Measurements from ENCODE around the gene CDH23. TPM values are rescaled to one million over a fixed set of nuclear protein-coding genes. Genes with fewer than 3 reads are reported as not detected.

Gene CDH23
- total RNA-seq, 4 donors from 2014 or later: 14.4 to 29.6 (median 19.7) TPM

DNA sequence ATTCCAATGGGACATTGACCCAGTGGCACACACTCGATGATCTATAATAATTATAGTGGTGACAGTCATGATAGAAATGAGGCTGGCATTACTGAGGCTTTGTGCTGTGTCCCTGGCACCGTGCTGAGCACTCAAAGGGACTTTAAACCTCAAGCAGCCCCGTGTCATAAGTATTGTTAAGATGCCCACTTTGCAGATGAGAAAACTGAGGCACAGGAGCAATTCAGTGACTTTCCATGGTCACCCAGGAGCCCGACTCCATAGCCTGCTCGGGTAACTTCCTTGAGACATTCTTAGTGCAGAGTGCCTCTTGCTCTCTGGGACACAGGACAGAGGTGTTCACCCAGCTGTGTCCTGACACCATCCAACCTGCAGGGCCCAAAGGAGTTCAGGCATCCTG lies 170.3 kb downstream of the CDH23 start:
- H3K36me3 ChIP-seq: peaks cover 0 to 5% (median 2%) of the 10 kb centered on the region in 4 donors
- TF ChIP-seq POLR2A (IDR thresholded peaks at IDR 0.05; ENCODE audit: low read depth) (no peak), EP300 (IDR thresholded peaks at IDR 0.05) (no peak)
- TF ChIP-seq, protein P1, sequence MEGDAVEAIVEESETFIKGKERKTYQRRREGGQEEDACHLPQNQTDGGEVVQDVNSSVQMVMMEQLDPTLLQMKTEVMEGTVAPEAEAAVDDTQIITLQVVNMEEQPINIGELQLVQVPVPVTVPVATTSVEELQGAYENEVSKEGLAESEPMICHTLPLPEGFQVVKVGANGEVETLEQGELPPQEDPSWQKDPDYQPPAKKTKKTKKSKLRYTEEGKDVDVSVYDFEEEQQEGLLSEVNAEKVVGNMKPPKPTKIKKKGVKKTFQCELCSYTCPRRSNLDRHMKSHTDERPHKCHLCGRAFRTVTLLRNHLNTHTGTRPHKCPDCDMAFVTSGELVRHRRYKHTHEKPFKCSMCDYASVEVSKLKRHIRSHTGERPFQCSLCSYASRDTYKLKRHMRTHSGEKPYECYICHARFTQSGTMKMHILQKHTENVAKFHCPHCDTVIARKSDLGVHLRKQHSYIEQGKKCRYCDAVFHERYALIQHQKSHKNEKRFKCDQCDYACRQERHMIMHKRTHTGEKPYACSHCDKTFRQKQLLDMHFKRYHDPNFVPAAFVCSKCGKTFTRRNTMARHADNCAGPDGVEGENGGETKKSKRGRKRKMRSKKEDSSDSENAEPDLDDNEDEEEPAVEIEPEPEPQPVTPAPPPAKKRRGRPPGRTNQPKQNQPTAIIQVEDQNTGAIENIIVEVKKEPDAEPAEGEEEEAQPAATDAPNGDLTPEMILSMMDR (IDR thresholded peaks at IDR 0.05): no peak
- no peak overlapping the region for H3K4me3 ChIP-seq
- intact Hi-C loops (cut with DNase I): loop anchor here (2.0 to 10.0 kb wide), 3 partner anchors 140 to 248 kb away; partner anchors contain the start of gene CDH23
- WGBS: 97% methylated on average over 5 of the region's 5 CpGs
- no peaks in the 10 kb centered on the region for H3K4me1 ChIP-seq
- no peaks in the 10 kb centered on the region for H3K27me3 ChIP-seq
- no peaks in the 10 kb centered on the region for H3K9me3 ChIP-seq
- no peak overlapping the region for H3K27ac ChIP-seq (replicated peaks in 1 of 4)
- DNase-seq (ENCODE audit: extremely low spot score): no peak

GRCh38 chr10:71568896-71569492 lies 172.3 kb downstream of the CDH23 start:
- no peak overlapping the region for H3K4me3 ChIP-seq
- WGBS: 70% methylated on average over 4 of the region's 5 CpGs
- TF ChIP-seq POLR2AphosphoS5 (IDR thresholded peaks at IDR 0.05): no peak
- intact Hi-C loops (cut with DNase I): loop anchor here (5.0 to 10.0 kb wide), 2 partner anchors 138 to 246 kb away; no protein-coding TSS in a partner anchor
- H3K9me3 ChIP-seq: no peaks in the 10 kb centered on the region
- peaks cover 0 to 7% (median 2%) of the 10 kb centered on the region in 4 donors for H3K36me3 ChIP-seq
- no peak for DNase-seq (ENCODE audit: extremely low spot score)
- H3K4me1 ChIP-seq: no peaks in the 10 kb centered on the region
- H3K27ac ChIP-seq (replicated peaks in 1 of 4): no peak overlapping the region
- no peaks in the 10 kb centered on the region for H3K27me3 ChIP-seq

DNA sequence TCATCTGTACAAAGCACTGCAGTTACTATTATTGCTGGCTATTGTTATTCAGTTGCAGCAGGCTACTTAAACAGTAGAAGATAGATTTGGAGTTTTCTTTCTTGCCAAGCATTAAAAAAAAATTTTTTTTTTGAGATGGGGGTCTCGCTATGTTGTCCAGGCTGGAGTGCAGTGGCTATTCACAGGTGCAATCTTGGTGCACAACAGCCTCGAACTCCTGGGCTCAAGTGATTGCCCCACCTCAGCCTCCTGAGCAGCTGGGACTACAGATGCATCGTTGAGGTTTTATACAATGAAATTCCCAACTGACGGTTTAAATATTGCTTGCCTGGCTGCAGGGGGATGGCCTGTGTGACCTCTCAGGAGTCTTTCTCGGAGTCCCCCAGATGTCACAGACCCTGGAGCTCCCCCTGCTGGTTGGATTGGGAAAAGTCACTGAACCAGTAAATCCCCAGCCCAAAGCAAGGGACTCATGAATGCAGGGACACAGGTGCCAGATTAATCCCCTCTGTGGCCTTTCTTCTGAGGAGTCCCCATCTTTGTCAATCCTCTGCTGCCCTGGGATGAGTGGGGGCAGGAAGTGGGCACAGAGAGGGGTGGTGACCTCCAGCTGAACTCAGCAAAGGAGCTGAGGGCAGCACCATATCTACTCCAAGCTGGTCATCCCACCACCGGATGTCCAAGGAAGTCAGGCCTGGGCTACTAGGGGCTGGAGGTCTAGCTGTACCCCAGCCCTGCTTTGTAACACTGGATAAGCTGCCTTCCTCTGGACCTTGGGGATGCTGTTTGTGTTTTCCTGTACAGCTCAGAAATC lies 173.3 kb downstream of the CDH23 start:
- Histone ChIP-seq H3K9me3 (no peaks in the 10 kb centered on the region), H3K27me3 (no peaks in the 10 kb centered on the region), H3K27ac (replicated peaks in 1 of 4) (no peak overlapping the region), H3K36me3 (peaks cover 0 to 14% (median 2%) of the 10 kb centered on the region in 4 donors), H3K4me1 (peaks cover 0 to 5% (median 2%) of the 10 kb centered on the region in 4 donors), H3K4me3 (no peak overlapping the region)
- TF ChIP-seq, protein P1 (IDR thresholded peaks at IDR 0.05): peak; percentile 87 to 90 (median 88)
- no peak for TF ChIP-seq EP300 (IDR thresholded peaks at IDR 0.05)
- intact Hi-C loops (cut with DNase I): loop anchor here (2.0 to 10.0 kb wide), 3 partner anchors 137 to 251 kb away; partner anchors contain the start of gene SLC29A3
- DNase-seq (ENCODE audit: extremely low spot score): peak; percentile 94
- 50% methylated on average over 6 of the region's 6 CpGs for WGBS

DNA sequence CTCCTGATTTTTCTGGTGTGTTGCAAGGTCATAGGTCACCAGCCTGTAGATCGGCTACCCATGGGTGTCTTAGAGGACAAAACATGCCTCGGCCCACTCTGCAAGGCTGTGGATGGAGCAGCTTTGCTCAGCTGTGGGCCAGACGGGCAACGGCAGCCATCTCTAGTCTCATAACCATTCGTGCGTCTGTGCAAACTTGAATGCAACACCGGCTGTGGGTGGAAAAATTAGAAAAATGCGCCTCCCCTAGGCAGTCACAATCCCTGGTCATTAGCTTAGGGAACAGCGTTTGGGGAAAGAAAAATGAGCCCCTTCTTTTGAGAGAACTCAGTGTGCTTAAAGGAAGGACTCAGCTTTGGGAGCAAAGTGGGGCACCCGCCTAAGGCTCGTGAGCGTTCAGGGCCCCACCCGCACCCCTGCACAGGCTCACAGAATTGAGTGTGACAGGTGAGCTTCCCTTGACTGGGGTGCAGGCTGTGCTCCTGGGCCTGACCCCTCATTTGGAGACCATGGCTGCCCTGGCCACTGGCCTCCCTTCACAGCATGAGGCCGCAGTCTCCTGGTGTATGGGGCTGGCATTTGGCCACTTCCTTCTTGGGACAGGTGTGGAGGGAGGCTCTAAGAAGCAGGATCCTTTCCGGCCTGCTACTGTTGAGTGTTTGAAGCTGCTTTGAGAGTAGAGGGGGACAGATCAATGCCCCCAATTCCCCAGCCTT lies 174.9 kb downstream of the CDH23 start:
- H3K27ac ChIP-seq (replicated peaks in 1 of 4): no peak overlapping the region
- H3K4me3 ChIP-seq: no peak overlapping the region
- 88% methylated on average over 14 of the region's 15 CpGs for WGBS
- TF ChIP-seq POLR2AphosphoS5 (IDR thresholded peaks at IDR 0.05): no peak
- TF ChIP-seq, protein P1 (IDR thresholded peaks at IDR 0.05): no peak
- TF ChIP-seq POLR2A (IDR thresholded peaks at IDR 0.05; ENCODE audit: low read depth): no peak
- TF ChIP-seq EP300 (IDR thresholded peaks at IDR 0.05): no peak
- H3K27me3 ChIP-seq: no peaks in the 10 kb centered on the region
- peaks cover 0 to 14% (median 2%) of the 10 kb centered on the region in 4 donors for H3K36me3 ChIP-seq
- H3K9me3 ChIP-seq: no peaks in the 10 kb centered on the region
- peaks cover 0 to 16% (median 14%) of the 10 kb centered on the region in 4 donors for H3K4me1 ChIP-seq
- intact Hi-C loops (cut with DNase I): loop anchor here (2.0 kb wide), 1 partner anchor 253 kb away; the partner anchor contains the start of gene SLC29A3
- no peak for DNase-seq (ENCODE audit: extremely low spot score)

GRCh38 chr10:71572962-71573361 lies 176.2 kb downstream of the CDH23 start:
- Histone ChIP-seq H3K4me3 (no peak overlapping the region), H3K27ac (replicated peaks in 1 of 4) (no peak overlapping the region), H3K36me3 (peaks cover 0 to 14% (median 2%) of the 10 kb centered on the region in 4 donors), H3K9me3 (no peaks in the 10 kb centered on the region), H3K27me3 (no peaks in the 10 kb centered on the region), H3K4me1 (peaks cover 0 to 16% (median 14%) of the 10 kb centered on the region in 4 donors)
- DNase-seq (ENCODE audit: extremely low spot score): no peak
- 82% methylated on average over 5 of the region's 8 CpGs for WGBS
- TF ChIP-seq POLR2A (IDR thresholded peaks at IDR 0.05; ENCODE audit: low read depth): no peak
- TF ChIP-seq, protein P1 (IDR thresholded peaks at IDR 0.05): no peak
- no peak for TF ChIP-seq POLR2AphosphoS5 (IDR thresholded peaks at IDR 0.05)
- TF ChIP-seq EP300 (IDR thresholded peaks at IDR 0.05): no peak
- intact Hi-C loops (cut with DNase I): no loop called here
